Eye (tissue), 1 donor: ENCODE measurements around the gene JADE2.
A peak's percentile ranks its signal among the peaks of the same experiment; 100 is the strongest.
"Not testable (repeated sequence)": the region's sequence is repeated elsewhere in the genome, so short reads cannot be mapped to it uniquely, and the experiment has no call there.

ENCODE experiments used
- DNase-seq: peaks from one replicate; pipeline ENCODE4 v3.0.0-alpha.2; 2015

The JADE2 gene

DNA sequence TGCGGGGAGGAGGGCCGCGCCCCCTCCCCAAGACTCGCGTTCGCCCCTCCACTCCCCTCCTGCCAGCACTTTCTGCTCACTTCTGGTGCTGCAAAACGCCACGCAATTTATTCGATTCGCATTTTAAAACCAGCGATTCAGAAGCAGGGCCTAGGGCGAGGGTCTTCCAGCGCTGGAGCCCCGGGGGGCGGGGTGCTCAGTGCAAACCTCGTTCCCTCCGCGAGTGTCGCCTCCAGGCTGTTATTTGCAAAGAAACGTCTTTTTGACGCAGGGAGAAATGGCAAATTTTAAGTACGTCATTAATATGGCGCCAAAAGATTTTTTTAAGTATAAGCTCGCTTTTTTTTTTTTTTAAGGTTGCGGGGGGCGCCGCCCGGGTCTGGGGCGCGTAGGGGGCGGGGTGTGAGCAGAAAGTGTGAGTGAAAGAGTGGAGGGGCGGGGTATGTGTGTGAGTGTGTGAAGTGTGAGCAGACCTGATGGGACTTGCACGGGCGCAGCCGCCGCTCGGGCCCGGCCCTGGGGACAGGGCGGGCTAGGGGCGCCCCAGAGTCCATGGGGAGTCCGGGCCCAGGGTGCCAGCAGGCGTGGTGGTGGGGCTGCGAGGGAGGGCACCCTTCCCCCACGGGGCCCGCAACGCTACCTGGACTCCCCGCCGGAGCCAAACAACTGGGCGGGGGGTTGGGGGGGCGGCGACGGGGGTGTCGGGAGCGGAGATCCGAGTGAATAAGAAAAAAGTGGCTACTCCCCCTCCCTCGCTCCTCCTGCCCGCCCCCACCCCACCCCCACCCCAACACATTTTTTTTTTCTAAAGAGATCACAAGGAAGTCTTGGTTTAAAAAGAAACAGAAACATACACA lies at the start of gene JADE2:
JADE2 (plus strand) TSS at position 845 of the 857 bp plus-strand sequence. CDS start 10,188 bp downstream, outside the sequence.
- DNase-seq, result peak; percentile 83

- no peak for DNase-seq
Measured at GRCh38 chr5:134477462-134478245, 47.8 kb upstream of the JADE2 start.

DNA sequence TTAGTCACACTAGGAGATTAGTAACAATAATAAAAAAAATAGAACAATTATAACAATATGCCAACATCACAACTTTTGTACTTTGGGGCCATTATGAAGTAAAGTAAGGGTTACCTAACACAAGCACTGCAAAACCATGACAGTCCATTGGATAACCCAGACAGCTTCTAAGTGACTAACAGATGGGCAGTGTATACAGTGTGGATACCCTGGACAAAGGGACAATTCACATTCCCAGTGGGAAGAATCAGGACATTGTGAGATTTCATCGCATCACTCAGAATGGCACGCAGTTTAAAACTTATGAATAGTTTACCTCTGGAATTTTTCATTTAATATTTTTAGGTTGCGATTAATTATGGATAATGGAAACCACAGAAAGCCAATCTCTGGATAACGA lies 45.6 kb upstream of the JADE2 start:
- no peak for DNase-seq

DNA sequence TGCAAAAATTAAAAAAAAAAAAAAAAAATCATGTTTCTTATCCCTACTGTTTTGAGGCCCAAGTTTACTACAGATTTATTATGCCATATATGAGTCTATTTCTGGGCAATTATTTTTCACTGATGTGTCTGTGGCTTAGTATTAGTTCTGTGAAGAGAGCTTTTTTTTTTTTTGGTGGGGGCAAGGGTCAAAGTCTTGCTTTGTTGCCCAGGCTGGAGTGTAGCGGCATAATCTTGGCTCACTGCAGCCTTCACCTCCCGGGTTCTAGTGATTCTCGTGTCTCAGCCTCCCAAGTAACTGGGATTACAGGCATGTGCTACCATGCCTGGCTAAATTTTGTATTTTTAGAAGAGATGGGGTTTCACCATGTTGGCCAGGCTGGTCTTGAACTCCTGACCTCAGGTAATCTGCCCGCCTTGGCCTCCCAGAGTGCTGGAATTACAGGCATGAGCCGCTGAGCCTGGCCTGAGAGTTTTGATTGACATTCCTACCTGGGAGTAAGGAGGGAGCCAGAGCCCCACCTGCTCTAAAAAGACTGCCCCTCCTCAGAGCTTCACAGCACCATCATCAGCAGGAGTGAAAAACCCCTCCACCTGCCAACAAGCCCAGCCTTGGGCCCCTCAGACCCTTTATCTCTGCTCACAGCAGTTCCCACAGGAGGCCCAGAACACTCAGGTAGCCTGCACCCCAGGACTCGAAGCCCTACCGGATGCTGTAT lies 36.1 kb upstream of the JADE2 start:
- no peak for DNase-seq

DNA sequence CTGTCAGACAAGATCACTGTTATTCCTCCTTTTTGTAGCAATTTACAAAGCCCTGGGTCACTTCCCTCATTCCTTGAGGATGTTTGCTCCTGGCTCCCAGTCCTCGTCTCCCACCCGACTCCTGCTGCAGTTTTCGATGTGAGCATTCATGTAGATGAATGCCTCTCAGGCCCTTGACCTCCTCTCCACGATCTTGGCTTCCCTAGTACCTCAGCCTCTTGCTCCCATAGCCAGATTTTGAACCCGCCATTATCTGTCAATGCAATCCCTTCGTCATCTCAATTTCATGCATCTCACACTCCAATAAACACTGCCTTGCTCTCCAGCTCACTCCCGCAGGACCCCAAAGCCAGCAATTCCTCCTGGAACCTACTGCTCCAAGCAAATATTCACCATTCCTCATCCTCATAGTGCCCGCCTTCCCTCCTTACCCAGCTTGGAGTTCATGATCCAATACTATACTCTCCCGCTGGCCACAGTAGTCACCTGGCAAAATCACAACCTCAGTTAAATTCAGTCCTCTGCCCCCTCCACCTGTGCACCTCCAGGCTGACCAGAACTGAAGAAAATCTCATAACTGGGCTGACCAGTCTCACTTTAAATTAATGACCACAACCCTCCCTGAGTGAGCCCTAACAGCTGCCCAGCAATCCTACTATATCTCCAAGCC lies 35.1 kb upstream of the JADE2 start:
- DNase-seq, result no peak

DNA sequence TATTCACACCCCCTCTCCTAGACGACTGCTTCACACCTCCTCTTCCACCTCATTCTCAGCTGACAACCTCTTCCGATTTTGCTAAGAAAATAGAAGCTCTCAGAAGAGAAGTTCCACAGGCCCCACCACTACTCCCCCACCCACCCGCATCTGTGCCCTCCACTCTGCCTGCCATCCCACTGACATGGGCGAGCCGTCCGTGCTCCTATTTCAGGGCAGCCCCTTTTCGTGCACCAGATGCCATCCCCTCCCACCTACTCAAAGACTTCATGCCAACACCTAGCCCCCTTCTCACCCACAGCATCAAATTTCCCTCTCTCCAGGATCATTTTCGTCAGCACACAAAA lies 34.6 kb upstream of the JADE2 start:
- no peak for DNase-seq

GRCh38 chr5:134491841-134492442 lies 33.5 kb upstream of the JADE2 start:
- DNase-seq, result no peak

DNA sequence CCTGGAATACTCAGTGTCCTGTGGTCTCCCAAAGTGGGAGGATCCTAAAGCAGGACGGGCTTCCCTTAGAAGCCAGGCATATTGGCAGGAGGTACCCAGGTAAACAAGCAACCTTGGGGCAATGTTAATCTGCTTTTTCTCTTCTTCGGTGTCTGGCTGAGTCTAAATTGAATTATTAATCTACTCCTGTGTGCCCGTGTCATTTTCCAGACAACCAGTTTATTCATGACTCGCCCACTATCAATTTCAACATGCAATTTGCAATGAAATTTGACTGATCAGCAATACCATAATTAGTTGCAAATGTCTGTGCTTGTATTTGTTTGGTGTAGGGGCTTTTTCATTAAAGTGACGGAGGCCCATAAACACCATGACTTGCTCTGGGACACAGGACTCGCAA lies 32.9 kb upstream of the JADE2 start:
- DNase-seq, result no peak

- DNase-seq, result no peak
Measured at GRCh38 chr5:134493461-134494055, 31.9 kb upstream of the JADE2 start.

DNA sequence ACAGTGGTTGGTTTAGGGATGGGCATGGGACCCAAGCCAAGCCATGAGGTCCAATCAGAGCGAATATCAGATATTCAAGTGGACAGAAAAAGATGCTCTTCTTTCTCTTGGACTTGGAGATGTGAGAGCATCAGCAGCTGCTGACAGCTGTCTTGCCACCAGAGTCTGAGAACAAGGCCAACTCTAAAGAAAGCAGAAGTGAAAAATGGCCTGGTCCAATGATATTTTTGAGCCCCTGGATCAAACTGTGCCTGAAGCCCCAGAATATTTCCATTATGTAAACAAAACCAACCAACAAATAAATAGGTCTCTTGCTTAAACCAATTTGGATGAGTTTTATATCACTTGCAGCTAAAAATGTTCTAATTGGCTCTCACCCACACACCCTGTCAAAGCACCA lies 30.7 kb upstream of the JADE2 start:
- DNase-seq, result no peak

- not testable (repeated sequence) for DNase-seq
Measured at GRCh38 chr5:134499905-134500304, 25.6 kb upstream of the JADE2 start.

- no peak for DNase-seq
Measured at GRCh38 chr5:134500699-134501430, 24.6 kb upstream of the JADE2 start.

DNA sequence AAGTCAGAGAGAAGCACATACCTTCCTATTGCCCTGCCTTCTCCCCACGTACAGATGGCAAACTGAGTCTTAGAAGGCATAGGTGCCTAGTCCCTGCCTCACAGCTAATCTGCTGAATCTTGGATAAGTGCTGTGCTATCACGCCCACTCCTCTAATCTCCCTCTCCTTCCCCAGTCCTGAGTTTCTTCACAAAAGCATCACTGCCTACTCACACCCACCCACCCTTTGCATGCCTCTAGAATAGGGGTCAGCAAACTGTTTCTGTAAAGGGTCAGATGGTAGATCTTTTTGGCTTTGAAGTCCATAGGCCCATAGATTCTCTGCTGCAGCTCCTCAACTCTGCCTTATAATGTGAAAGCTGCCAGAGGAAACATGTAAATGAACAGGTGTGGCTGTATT lies 23.2 kb upstream of the JADE2 start:
- DNase-seq, result no peak

DNA sequence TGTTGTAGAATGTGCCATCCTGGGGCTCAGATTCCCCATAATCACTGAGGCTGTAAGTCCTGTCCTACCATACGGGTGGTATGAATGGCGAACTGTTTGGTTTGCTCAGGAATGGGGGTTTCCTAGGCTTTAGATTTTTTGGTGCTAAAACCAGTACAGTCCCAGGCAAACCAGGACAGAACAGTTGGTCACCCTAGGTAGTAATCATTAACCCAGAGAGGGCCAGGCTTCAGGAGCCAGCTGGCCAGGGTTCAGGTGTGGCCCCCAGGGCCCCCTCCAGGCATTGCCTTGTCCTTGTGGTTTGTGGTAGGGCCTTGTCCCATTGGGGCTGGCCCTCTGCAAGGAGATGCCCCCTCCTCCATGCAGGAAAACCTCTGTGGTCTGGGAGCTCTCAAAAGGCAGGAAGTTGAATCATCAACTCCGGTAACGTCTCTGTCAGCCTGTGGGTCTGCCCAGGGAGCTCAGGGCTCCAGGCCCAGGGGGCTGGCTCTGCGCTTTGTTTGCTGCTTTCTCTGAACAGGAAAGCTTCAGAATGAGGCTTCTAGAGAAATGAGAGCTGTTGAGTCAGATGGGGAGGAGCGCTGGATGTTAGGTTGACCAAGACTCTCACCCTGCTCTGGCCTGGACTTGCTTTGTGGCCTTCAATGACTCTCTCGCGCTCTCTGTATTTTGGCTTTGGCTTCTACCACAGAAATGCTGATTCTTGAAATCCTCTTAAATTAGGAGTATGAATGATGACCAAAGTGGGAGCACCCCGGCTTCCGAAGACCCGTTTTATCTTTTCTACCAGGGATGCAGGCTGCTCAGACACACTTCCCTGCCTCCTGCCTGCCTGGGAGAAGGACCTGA lies 22.2 kb upstream of the JADE2 start:
- no peak for DNase-seq

DNA sequence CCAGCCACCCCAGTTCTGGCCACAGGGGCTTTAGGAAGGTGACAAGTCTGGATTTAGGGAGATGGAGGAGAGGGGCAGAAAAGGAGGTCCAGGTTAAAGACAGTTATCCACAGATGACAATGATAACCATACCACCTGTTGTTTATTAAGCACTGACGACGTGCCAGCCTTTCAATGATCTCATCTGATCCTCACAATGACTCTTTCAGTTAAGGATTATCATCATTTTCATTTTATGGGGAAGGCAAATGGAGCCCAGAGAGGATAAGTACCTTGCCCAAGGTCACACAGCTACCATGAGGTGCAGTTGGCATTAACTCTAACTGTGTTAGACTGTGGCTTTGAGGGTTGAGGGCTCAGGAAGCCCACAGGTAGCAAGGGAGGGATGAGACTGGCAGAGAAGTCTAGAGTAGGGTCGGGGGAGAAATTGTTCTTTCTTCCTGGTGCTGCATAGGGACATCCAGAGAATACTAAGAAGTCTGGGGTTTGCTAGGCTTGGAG lies 21.5 kb upstream of the JADE2 start:
- DNase-seq, result no peak

- no peak for DNase-seq
Measured at GRCh38 chr5:134504629-134505300, 20.7 kb upstream of the JADE2 start.

DNA sequence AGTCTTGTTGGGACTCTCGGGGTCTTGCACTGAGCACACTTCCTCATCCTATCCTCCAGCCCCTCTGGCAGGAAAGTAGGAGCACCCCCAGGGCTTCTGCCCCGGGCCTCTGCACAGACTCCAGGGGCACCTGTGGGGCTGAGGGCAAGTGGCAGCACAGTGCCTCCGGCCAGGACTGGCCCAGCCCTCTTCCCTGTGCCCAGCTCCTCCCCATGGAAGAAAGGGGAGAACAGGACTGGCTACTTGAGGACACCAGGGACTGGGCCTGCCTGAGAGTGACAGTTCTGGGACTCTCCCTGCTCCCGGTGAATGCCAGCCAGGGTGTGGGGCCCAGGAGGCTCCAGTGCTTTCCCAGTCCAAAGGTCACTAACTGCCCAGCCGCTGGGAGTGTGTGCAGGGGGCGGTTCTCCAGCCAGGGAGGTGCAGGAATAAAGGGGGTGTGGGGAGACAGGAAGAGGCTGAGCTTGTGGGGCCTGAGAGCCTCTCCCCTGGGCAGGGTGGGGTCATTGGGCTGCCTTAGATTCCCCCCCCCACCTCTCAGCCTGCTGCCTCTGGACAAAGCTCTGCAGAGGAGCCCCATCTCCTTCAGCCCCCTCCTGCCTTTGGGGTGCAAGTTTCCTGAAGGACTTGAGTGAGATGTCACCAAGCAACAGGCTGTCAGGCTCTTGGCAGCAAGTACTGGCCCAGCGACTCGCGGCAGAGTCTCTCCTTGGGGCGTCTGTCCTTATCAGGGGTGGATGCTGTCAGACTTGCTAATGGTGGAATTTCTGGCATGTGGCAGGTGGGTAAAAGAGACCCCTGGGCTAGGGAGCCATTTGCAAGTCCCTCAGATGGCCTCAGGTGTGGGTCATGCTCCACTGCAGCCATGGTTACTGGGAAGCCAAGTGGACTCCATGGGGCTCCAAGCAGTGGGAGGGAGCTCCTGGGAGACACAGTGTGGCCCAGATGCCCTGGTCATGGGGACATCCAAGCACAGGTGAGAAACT lies 19.1 kb upstream of the JADE2 start:
- DNase-seq, result peak; percentile 51

GRCh38 chr5:134507452-134507851 lies 18.0 kb upstream of the JADE2 start:
- DNase-seq, result no peak
